Heart left ventricle (tissue), 16 donors: ENCODE data around the gene AEBP2. TPM values are rescaled to one million over a fixed set of nuclear protein-coding genes. Genes with fewer than 3 reads are reported as not detected.
"Not testable (repeated sequence)": the region's sequence is repeated elsewhere in the genome, so short reads cannot be mapped to it uniquely, and the experiment has no call there.

Experiments used
- ATAC-seq, 4 donors: fragments of 200-7000 bp; cut with Tn5 transposase; one replicate each; pipeline ENCODE4 v1.9.1; 2020 to 2022; ENCODE audit warnings: moderate library complexity in 4 of 4, mild to moderate bottlenecking in 3 of 4, moderate number of reproducible peaks in 1 of 4
- DNase-seq, 5 donors: peaks; one replicate each; pipeline ENCODE4 v3.0.0-alpha.2; 2020
- H3K27ac ChIP-seq, 12 donors: fragments of 200-600 bp; sonication (generic) in 4 of 12; one replicate each; pipeline versions ENCODE4 v1.5.0 to v1.8.0; 2016 to 2022; ENCODE audit warnings: mild to moderate bottlenecking in 2 of 12
- H3K27me3 ChIP-seq, 9 donors: fragments of 200-600 bp; sonication (generic) in 2 of 9; one replicate each; pipeline versions ENCODE4 v1.5.1 to v1.8.0; 2016 to 2022; ENCODE audit warnings: mild to moderate bottlenecking in 3 of 9
- H3K36me3 ChIP-seq, 9 donors: fragments of 200-600 bp; sonication (generic) in 2 of 9; one replicate each; pipeline versions ENCODE4 v1.5.0 to v1.8.0; 2018 to 2022; ENCODE audit warnings: mild to moderate bottlenecking in 2 of 9
- H3K4me1 ChIP-seq, 12 donors: fragments of 200-600 bp; sonication (generic) in 4 of 12; one replicate each; pipeline versions ENCODE4 v1.5.0 to v1.8.0; 2016 to 2022; ENCODE audit warnings: mild to moderate bottlenecking in 3 of 12
- H3K4me3 ChIP-seq, 12 donors: fragments of 200-600 bp; sonication (generic) in 4 of 12; one replicate each; pipeline versions ENCODE4 v1.5.0 to v1.8.0; 2017 to 2022; ENCODE audit warnings: mild to moderate bottlenecking in 9 of 12, moderate library complexity in 4 of 12
- H3K9me3 ChIP-seq, 12 donors: fragments of 200-600 bp; sonication (generic) in 4 of 12; one replicate each; pipeline versions ENCODE4 v1.5.0 to v1.8.0; 2016 to 2022; ENCODE audit warnings: mild to moderate bottlenecking in 1 of 12
- CTCF ChIP-seq, 12 donors: fragments of 200-600 bp; sonication (generic) in 4 of 12; IDR thresholded peaks; one replicate each; pipeline versions ENCODE4 v1.5.0 to v1.8.0; 2018 to 2022; ENCODE audit warnings: antibody characterized with exemption in 12 of 12, mild to moderate bottlenecking in 5 of 12
- POLR2A ChIP-seq, 2 donors: fragments of 450-650 bp; IDR thresholded peaks; one replicate each; pipeline ENCODE4 v1.6.1; 2017; ENCODE audit warnings: antibody characterized with exemption in 2 of 2, mild to moderate bottlenecking in 2 of 2, moderate library complexity in 2 of 2
- WGBS, 4 donors: extraction: QIAGEN DNeasy Blood & Tissue Kit in 2 of 4; methylation state at CpG; one replicate each; pipeline versions ENCODE4 v1.1.5 to v1.1.7; 2013 to 2018; 5-methylcytosine and 5-hydroxymethylcytosine counted together
- intact Hi-C, 10 donors: fragments of 100-400 bp; cut with DNase I; formaldehyde crosslinking; loops; one replicate each; pipeline versions ENCODE4 v1.11.1 to v1.14.2; 2022
- polyA plus RNA-seq, 2 donors: library from polyadenylated mRNA; stranded (reverse); fragments of 200-250 nt; gene quantifications; one replicate each; pipeline ENCODE4 v1.2.3, GENCODE V29; 2013
- total RNA-seq, 9 donors: library from RNA; depleted of rRNA in 2 of 9; stranded (reverse); fragments of >200 nt in 2 of 9; fragmentation: NEBNext Ultra II Directional in 3 of 9; extraction: Animal tissue kit (Norgen Biotek cat#: 25700) in 3 of 9; gene quantifications; one replicate each; pipeline versions ENCODE4 v1.1.0 to v1.2.4, GENCODE V29; 2016 to 2023
- donor health status: ischemic (EF 13 %, LVEDD 7.1; RV severe dilation, severe dysfunction).
- donor health status: healthy with polysubstance abuse.
- donor health status: DM: no; HTN: yes; CAD: no.
- donor health status: DM: no; HTN: no; CAD: no.
- donor health status: ischemic (EF 25% LVEDD 6.9; RV normal size, moderate dysfunction).
- donor health status: ischemic (EF 25% LVEDD 5.7; RV mildly dilated, moderate dysfunction).
- donor health status: healthy.
- donor health status: DM: yes; HTN: yes; CAD: no.
- donor health status: ischemic (EF 35%, LVEDD 5.7; RV mildly dilated, moderate dysfunction).
- donor health status: nonischemic (EF 11% LVEDD 7.7; RV severe dilation, severe dysfunction).
- donor health status: DM: yes; HTN: yes; CAD: no.
- donor health status: PGD.
- donor health status: ischemic (EF 29% LVEDD 5.4; RV normal size, mild dysfunction).
- donor health status: nonischemic (EF 23%, LVEDD 6.1; RV moderate dilation, normal function).

The AEBP2 gene
- total and polyA plus RNA-seq, 11 donors, result 7.6 to 36.5 (median 22.1) TPM

- no peaks in the 10 kb centered on the region for H3K27me3 ChIP-seq
- intact Hi-C loops, result no loop called here
- H3K4me3 ChIP-seq, result no peak overlapping the region
- 74 to 81% (median 78%) methylated on average over 5 of the region's 5 CpGs for WGBS, 4 donors
- no peak for TF ChIP-seq CTCF (IDR thresholded peaks at IDR 0.05)
- TF ChIP-seq POLR2A (IDR thresholded peaks at IDR 0.05), result no peak
- DNase-seq (no peak), ATAC-seq (no peak)
- no peak overlapping the region for H3K27ac ChIP-seq
- H3K4me1 ChIP-seq, result no peaks in the 10 kb centered on the region
- peaks cover 0 to 12% (median 0%) of the 10 kb centered on the region in 12 donors for H3K9me3 ChIP-seq
- no peaks in the 10 kb centered on the region for H3K36me3 ChIP-seq
Observed at GRCh38 chr12:19428246-19428645, 11.0 kb upstream of the AEBP2 start.

- ATAC-seq, H3K27me3 ChIP-seq, intact Hi-C loops, H3K36me3 ChIP-seq, DNase-seq, H3K27ac ChIP-seq, H3K4me1 ChIP-seq, H3K4me3 ChIP-seq: not testable (repeated sequence)
- WGBS, 4 donors, result 88 to 100% (median 98%) methylated on average over 1 to 2 of the region's 2 CpGs
- peaks cover 0 to 12% (median 0%) of the 10 kb centered on the region in 12 donors for H3K9me3 ChIP-seq
Observed at GRCh38 chr12:19429491-19429890, 9.8 kb upstream of the AEBP2 start.

- no peak for ATAC-seq
- no peak overlapping the region for H3K27ac ChIP-seq
- H3K4me3 ChIP-seq, result no peak overlapping the region
- no peak for TF ChIP-seq CTCF (IDR thresholded peaks at IDR 0.05)
- TF ChIP-seq POLR2A (IDR thresholded peaks at IDR 0.05), result no peak
- peaks cover 0 to 7% (median 0%) of the 10 kb centered on the region in 12 donors for H3K9me3 ChIP-seq
- DNase-seq, result no peak
- no peaks in the 10 kb centered on the region for H3K36me3 ChIP-seq
- no peaks in the 10 kb centered on the region for H3K27me3 ChIP-seq
- intact Hi-C loops, result no loop called here
- H3K4me1 ChIP-seq, result no peaks in the 10 kb centered on the region
Observed at GRCh38 chr12:19430988-19431387, 8.3 kb upstream of the AEBP2 start.

- 85 to 91% (median 88%) methylated on average over 5 of the region's 5 CpGs for WGBS, 4 donors
- H3K27ac ChIP-seq, result no peak overlapping the region
- TF ChIP-seq CTCF (IDR thresholded peaks at IDR 0.05), result no peak
- TF ChIP-seq POLR2A (IDR thresholded peaks at IDR 0.05), result no peak
Observed at GRCh38 chr12:19431407-19432308, 7.6 kb upstream of the AEBP2 start.

More at GRCh38 chr12:19431407-19432308, 7.6 kb upstream of the AEBP2 start:
- no peaks in the 10 kb centered on the region for H3K27me3 ChIP-seq
- no peaks in the 10 kb centered on the region for H3K36me3 ChIP-seq
- H3K4me3 ChIP-seq, result no peak overlapping the region
- H3K9me3 ChIP-seq, result peaks cover 0 to under 1% (median 0%) of the 10 kb centered on the region in 12 donors
- intact Hi-C loops, result no loop called here
- DNase-seq, result no peak
- ATAC-seq, result no peak
- no peaks in the 10 kb centered on the region for H3K4me1 ChIP-seq
